ENCODE measurements around the gene KDM2B.

KDM2B gene

GRCh38 chr12:121580959-121581685 is at the start of gene KDM2B:
KDM2B (minus strand) TSS chr12:121581023; CDS start chr12:121580911, 112 bp downstream.
- DNase-seq (ENCODE audit: extremely low read depth in 1 of 2, low read depth in 1 of 2): no peak

GRCh38 chr12:121628536-121628935 is 47.7 kb upstream of the KDM2B start:
- no peak for DNase-seq (ENCODE audit: extremely low read depth in 1 of 2, low read depth in 1 of 2)

DNA sequence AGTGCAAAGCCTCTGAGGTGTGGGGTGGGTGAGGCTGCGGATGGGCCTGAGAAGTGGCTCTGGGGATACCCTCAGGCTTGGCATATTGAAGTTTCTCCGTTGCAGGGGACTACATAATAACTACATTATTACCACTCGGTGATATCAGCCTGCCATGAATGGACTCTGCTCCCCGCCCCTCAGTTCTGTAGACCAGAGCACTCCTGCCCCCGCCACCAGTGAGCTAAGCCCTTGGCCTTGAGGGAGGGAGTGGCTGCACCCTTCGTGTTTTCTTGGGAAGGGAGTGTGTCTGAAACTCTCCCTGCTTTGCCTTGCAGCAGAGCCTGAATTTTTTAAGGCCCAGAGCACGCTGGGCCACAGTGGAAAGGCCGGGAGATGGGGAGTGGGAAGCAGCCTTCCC is 47.2 kb upstream of the KDM2B start:
- no peak for DNase-seq (ENCODE audit: extremely low read depth in 1 of 2, low read depth in 1 of 2)

DNA sequence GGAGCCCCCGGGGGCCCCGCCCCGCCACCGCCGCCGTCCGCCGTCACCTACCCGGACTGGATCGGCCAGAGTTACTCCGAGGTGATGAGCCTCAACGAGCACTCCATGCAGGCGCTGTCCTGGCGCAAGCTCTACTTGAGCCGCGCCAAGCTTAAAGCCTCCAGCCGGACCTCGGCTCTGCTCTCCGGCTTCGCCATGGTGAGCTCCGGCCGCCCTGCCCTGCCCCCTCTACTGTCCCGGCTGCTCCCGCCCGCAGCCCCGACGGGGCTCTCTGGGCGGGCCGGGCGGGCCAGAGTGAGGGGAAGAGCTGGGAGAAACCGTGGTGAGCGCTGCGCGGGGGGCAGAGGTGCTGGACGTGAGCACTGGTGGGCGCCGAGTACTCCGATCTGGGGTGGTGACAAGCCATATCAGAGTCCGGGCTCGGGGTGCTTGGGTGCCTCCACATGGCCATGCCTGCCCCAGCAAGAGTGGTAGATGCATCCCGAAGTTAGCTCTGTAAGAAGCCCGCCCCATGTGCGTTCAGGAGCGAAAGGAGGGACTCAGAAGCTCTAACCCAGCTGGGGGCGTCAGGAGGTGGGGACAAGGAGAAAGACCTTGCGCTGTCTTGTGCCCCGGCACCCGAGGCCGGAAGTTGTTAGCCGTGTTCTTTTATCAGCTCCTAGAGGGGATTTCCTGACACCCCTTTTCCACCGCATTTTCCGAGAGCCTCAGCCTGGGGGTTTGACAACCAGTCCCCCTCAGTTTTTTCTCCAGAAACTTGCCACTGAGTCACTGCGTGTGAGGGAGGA is 46.2 kb upstream of the KDM2B start:
- DNase-seq (ENCODE audit: extremely low read depth in 1 of 2, low read depth in 1 of 2): peak; percentile 73 to 89

GRCh38 chr12:121626087-121626852 is 45.4 kb upstream of the KDM2B start, which contains the start of gene ORAI1:
ORAI1 (plus strand) TSS chr12:121626530.
- DNase-seq (ENCODE audit: extremely low read depth in 1 of 2, low read depth in 1 of 2): peak; percentile 79 to 97

- DNase-seq (ENCODE audit: extremely low read depth in 1 of 2, low read depth in 1 of 2): no peak
Observed at GRCh38 chr12:121620333-121620891, 39.6 kb upstream of the KDM2B start.

DNA sequence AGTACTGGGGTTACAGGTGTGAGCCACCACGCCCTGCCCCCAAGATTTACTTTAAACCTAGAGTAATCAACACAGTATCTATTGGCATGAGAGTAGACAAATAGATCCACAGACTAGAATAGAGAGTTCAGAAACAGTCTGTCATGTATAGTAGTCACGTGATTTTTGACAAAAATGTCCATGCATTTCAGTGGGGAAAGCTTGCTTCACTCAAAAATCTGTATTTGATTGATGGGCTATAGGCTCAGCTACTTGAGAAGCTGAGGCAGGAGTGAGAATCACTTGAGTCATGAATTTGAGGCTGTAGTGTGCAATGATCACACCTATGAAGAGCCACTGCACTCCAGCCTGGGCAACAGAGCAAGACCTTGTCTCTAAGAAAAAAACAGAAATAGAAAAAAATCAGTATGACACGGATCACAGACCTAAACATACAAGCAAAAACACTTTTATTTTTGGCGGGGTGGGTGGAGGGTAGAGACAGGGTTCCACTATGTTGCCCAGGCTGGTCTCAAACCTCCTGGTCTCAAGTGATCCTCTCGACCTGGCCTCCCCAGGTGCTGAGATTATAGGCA is 37.9 kb upstream of the KDM2B start:
- no peak for DNase-seq (ENCODE audit: extremely low read depth in 1 of 2, low read depth in 1 of 2)

GRCh38 chr12:121614872-121615467 is 34.1 kb upstream of the KDM2B start:
- DNase-seq (ENCODE audit: extremely low read depth in 1 of 2, low read depth in 1 of 2): no peak

DNA sequence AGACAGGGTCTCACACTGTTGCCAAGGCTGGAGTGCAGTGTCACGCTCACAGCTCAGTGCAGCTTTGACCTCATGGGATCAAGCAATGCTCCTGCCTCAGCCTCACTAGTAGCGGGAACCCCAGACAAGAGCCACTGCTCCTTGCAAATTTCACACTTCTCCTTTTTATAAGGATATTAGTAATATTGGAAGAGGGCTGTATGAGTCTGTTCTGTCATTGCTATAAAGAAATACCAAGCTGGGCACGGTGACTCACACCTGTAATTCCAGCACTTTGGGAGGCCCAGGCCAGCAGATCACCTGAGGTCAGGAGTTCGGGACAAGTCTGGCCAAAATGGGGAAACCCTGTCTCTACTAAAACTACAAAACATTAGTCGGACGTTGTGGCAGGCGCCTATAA is 32.6 kb upstream of the KDM2B start:
- DNase-seq (ENCODE audit: extremely low read depth in 1 of 2, low read depth in 1 of 2): no peak

GRCh38 chr12:121611306-121611705 is 30.5 kb upstream of the KDM2B start:
- DNase-seq (ENCODE audit: extremely low read depth in 1 of 2, low read depth in 1 of 2): no peak

DNA sequence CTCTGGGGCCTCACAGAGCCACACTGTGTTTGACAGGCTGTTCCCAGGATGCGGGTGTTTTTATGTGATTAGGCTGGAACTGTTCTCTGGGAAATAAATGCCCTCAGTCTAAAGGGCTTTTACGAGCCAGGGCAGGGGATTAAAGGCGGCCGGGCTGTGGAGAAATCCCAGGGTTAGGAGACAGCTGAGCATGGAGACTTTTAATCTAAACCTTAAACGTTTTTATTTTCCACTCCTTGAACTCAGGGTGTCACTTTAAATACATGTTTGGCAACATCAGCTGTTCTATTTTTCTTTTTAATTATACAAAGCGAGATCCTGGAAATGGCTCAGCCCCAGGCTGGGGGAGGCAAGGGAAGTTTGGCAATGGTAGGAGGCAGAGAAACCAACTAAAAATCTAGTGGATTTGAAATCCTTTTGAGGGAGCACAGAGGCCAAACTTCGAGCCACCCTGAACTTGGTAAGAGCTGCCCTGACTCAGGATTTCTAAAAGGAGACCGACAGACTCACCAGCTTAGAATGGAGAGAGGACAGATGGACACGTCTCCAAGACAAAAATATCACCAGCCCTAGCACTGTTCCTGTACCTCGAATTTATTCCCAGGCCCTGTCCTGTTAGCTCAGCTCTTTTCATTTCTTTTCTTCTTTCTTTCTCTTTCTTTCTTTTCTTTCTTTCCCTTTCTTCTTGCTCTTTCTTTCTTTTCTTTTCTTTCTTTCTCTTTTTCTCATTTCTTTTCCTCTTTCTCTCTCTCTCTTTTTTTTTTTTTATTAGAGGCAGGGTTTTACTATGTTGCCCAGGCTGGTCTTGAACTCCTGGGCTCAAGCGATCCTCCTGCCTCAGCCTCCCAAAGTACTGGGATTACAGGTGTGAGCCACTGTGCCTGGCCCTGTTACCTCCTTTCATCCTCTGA is 29.7 kb upstream of the KDM2B start:
- DNase-seq (ENCODE audit: extremely low read depth in 1 of 2, low read depth in 1 of 2): no peak

- no peak for DNase-seq (ENCODE audit: extremely low read depth in 1 of 2, low read depth in 1 of 2)
Observed at GRCh38 chr12:121608301-121608700, 27.5 kb upstream of the KDM2B start.

DNA sequence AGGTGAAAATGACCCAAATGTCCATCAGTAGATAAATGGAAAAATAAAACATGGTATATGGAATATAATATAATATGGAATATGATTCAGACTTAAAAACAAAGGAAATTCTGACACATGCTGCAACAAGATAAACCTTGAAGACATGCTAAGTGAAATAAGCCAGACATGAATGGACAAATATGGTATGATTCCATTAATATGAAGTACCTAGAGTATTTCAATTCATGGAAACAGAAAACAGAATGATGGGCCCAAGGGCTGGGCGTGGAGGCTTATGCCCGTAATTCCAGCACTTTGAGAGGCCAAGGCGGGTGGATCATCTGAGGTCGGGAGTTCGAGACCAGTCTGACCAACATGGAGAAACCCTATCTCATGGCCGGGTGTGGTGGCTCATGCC is 22.8 kb upstream of the KDM2B start:
- DNase-seq (ENCODE audit: extremely low read depth in 1 of 2, low read depth in 1 of 2): no peak

- no peak for DNase-seq (ENCODE audit: extremely low read depth in 1 of 2, low read depth in 1 of 2)
Observed at GRCh38 chr12:121602766-121603165, 21.9 kb upstream of the KDM2B start.

DNA sequence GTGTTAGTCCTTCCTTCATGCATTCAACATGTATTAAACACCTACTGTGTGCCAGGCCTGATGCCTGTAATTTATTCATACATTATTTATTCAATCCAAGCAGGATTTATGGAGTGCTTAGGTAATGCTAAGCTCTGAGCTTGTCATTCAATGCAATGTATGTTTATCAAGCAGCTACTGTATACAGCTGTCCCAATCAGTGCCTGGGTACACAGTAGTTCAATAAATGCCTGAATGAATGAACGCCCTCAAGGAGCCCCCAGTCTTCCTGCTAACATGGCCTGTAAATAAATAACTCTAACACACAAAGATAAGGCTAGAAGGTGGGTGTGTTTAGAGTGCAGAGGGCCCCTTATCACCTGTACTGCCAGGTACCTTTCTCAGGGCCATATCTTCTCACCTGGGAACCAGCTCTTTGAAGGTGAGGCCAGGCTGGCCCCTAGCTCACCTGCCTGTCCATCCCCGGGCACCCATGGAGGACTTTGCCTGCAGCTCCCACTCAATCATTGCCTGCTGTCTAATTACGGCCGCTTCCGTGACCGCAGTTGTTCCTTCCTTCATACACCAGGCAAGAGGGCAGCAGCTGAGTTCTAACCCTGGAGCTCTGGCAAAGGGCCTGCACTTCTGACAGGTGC is 20.0 kb upstream of the KDM2B start:
- no peak for DNase-seq (ENCODE audit: extremely low read depth in 1 of 2, low read depth in 1 of 2)

GRCh38 chr12:121596526-121596925 is 15.7 kb upstream of the KDM2B start:
- no peak for DNase-seq (ENCODE audit: extremely low read depth in 1 of 2, low read depth in 1 of 2)

GRCh38 chr12:121595520-121595919 is 14.7 kb upstream of the KDM2B start:
- DNase-seq (ENCODE audit: extremely low read depth in 1 of 2, low read depth in 1 of 2): no peak

GRCh38 chr12:121592320-121592719 is 11.5 kb upstream of the KDM2B start:
- DNase-seq (ENCODE audit: extremely low read depth in 1 of 2, low read depth in 1 of 2): no peak
